NCI-H2107 treated with DMSO at 0.1 percent for 48 hours (cell line): Measurements from ENCODE around the gene SPATA3.

ENCODE experiments used
- DNase-seq: peaks from one replicate; lab custom pipeline; 2025; ENCODE audit not compliant: unreplicated experiment; lab: John Stamatoyannopoulos, UW

SPATA3 gene

DNA sequence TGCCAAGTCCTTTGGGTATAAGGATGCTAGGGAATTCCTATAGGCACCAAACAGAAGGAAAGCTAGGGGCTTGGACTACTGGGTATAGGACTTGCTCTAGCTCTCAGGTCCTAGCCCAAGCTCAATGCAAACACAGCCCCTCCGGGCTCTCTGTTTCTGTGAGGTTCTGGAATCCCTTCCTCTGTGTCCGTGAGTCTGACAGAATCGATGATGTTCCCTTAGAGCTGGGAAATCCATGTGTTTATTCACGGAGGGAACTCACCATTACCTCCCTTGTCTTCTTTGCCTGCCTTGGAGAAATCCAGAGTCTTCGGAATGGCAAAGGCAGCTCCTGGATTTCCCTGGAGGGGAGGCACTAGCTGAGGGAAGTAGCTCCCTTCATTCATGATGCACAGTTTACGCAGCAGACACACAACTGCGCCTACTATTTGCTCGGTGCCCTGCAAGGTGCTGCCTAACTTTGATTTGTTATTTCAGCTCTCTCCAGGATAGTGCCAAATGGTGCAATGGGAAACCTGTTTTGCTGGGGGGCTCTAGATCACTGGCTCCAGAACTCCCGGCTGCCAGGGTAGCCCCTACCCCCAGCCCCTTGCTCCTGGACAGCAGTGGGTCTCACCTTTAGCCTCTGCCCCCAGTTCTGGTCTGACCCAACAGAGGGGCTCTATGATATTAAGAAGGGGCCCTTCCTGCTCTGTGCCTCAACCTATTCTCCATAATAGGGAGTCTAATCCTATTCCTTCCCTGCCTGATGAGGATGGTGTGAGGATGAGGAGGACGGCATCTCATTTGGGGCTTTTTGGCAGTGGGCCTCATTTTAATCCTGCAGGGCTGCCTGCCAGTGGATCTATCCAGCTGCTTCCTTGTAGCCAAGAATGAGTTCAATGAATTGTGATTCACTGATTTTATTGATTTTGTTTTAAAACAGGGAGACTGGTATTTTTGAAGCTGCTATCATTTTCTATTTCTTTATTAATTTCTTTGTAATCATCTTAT is 52.3 kb downstream of the SPATA3 start:
- no peak for DNase-seq

DNA sequence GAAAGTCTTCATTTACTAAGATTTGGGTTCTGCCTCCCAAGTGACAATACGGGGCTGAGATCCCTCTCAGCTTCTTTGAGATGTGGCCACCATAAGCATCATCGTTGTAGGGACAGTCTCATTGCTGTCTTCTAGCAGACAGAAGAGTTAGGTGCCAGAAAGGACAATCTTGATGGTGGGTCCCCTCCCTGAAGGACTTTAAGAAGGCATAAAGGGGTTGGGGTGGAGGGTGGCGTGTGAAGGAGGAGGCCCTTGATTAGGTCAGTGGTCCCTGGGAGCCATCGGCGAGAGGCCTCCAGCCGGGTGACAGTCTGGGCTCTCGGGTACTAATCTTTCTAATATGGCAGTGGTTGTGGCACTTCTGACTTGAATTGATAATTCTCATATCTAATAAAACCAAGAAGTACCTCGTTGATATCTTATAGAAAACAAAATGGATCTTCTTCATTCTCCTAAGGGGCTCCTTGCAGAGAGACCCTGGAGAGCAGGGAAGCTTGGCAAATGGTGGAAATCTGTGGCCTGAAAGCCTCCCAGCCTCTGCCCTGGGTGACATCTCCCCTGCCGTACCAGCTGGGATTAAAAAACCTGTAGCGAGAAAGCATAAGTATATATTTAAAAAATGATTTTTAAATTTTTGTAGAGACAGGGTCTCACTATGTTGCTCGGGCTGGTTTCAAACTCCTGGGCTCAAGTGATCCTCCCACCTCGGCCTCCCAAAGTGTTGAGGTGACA is 53.5 kb downstream of the SPATA3 start:
- no peak for DNase-seq

DNA sequence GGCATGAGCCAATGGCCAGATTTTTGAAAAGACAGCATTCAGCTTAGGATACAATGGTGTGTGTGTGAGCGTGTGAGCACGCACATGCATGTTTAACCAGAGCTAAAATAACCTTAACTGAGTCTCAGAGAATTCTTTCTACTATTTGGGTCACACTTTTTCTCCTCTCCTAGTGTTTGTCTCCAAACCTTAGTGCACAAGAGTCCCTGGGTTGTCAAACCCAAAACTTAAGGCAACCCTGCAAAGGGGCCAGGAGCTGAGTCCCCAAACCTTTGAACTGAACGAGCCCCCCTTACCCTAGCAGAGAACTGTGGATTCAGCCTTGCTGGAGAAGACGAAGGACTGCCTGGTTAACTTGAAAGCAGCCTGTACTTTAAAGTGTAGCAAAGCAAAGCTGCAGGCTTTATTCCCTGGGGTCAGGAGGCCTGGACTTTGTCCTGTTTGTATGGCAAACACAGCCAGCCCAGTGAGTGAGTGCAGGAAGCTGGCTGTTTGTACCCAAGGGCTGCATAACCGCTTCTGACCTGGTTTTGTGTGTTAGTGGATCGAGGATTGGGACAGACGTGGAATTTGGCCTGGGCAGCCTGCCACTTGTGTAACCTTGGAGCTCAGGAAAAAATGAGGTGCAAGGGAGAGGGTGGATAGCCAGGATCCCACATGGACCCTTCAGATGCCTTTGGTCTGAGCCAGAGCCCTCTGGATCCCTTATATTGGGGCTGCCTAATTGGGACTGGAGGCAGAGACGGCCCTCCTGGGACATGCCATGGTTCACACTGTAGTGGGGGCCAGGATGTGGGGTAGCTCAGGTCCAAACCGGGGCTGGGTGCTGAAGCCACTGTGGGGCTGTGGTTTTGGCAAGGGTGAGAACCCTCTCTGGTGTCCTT is 54.3 kb downstream of the SPATA3 start:
- no peak for DNase-seq

DNA sequence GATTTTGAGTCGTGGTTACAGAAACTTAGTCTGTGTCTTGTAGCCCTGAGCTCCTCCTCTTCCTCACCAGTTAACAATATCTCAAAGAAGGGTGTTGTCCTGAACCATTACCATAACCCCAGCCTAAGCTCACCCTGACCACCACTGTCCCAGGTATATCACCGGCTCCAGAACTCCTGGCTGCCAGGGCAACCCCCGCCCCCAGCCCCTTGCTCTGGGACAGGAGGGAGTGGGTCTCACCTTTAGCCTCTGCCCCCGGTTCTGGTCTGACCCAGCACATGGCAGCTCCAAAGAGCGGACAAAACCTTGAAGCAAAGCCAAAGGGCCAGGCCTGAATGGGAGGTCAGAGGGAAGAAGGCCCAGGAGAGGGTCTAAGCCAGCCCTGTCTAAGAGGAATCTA is 55.2 kb downstream of the SPATA3 start:
- DNase-seq: no peak

DNA sequence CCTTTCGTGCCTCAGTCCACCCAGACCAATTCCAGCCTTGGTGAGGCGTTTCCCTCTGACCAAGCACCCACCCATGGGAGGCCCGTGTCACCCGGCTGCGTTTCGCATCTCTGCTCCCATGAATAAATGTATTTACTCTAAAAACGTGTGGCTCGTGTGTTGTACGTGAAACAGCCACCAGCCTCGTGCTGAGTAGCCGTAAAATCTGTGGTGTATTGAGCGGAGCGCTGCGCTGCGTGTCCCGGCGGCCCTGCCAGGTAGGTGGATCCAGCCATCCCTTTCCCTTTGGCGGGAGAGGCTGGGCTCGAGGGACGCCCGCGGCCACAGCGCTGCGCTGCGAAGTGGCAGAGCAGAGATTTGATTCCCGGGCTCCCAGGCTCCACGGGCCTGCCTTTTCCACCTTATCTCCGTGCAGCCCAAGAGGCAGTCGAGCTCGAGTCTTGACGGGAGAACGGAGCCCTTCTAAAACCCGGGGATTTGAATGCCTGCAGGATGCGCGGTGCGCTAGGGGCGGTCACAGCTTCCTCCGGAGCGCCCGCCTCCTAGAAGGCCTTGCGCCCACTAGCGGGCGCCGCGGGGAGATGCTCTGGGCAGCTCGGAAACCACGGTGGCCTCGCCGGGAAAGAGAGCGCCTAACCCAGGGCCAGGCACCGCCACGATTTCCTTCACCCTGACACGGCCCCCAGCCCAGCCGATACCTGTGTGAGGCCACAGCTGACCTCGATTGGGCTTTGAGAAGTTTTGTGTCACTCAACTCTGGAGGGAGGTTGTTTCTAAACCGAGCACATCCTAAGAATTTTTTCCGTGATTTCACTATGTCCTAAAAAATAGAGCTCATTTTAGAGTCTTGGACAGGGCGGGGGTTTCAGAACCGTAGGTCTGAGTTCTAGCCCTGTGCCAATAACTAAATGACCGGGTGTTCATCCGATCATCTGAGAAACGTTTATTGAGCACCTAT is 56.9 kb downstream of the SPATA3 start:
- DNase-seq: peak; percentile 45

DNA sequence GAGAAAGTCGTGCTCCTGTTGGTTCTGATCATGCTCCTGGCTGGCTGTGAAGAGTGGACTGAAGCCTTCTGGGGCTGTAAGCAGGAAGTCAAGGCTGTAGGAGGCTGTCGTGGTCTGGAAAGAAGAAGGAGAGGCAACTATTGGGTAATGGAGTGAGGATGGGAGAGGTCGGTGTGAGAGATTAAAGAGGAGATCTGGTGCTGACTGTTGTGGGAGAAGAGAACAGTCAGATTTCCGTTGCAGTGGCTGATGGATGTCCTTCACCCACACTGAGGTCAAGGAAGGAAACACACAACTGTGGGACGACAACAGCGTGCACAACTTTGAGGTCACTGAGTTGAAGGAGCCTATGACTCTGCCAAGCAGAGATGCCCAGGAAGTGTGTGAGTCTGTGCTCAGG is 57.9 kb downstream of the SPATA3 start:
- no peak for DNase-seq

DNA sequence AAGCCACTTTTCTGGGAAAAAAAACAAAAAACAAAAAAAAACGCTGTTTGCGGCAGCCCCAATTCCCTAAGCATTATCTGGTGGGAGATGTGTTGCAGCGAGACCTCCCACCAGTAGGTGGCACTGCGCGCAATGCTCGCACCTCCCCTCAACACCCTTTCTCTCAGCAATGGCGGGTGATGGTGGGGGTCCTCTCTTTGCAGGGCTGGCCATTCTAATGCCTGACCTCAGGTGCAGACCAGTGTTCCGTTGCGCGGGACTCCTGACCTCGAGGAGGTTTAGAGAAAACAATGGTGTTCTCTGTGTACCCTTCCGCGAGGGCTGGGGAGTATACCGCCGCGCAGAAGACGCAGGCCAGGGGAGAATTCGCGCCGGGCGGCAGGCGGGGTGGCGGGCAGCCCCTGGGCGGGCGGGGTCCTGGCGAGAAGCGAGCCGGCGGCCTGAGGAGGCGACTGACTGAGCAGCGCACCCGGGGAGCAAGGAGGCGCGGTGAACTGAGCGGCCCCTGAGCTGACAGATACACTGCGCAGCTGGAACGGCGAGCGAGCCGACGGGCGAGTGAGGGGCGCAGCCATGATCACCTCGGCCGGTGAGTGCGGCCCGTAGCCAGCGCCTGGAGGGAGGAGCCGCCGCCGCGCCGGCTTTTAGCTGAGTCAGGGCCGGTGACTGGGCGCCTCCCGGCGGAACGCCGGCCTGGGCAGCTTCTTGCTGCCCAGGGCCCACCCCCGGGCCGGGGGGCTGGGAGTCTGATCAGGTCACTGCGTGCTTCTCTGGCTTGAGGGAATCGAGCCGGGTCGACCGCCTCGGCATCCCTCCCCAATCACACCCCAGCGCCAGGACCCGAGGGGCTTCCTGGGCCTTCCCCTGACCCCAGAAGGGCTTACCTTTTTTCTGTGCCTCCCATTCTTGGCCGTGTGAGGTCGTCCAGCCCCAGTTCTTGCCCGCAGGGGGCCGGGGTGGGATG is 60.8 kb downstream of the SPATA3 start, which contains the start of gene PSMD1:
TSS of gene PSMD1 (plus strand) at position 415 of the 964 bp plus-strand sequence. CDS start at position 574, 159 bp downstream.
- peak; percentile 70 for DNase-seq

DNA sequence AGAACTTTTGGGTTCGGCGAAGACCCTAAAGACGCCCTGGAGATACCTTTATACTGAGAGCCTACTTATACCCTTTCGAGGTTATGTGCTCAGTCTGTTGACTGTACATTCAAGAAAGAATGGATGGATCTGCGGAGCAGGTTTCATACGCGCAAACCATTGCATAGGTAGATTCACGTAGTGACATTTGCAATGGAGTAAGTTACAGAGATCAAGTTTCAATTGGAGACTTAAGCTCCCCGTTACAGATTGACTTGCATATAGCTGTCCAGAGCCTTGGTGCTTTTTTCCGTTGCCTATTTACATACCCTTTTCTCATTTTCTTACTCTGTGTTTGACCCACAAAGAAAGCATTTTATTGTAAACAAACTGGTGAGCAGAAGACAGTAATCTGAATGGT is 61.7 kb downstream of the SPATA3 start:
- peak; percentile 13 for DNase-seq
